ENCODE results near the gene ZDHHC14. TPM values are rescaled to one million over a fixed set of nuclear protein-coding genes. Genes with fewer than 3 reads are reported as not detected.

Gene ZDHHC14
- polyA plus RNA-seq, 1 donor (not counting 4 experiments of a cell fraction or from before 2014, with no cell fraction given) = 6.4 TPM

GRCh38 chr6:157517601-157518359 is 136.8 kb downstream of the ZDHHC14 start:
- no peaks in the 10 kb centered on the region for H3K27me3 ChIP-seq (ENCODE audit: control insufficient read depth, extremely low read depth, insufficient read depth, low read length)
- dilution Hi-C loops (cut with MboI; ENCODE audit: extremely low pct_ligation_motif_present, low sequenced_read_pairs) = no loop called here
- no peak overlapping the region for H3K4me3 ChIP-seq (ENCODE audit: control insufficient read depth in 2 of 3, extremely low read depth in 1 of 3, insufficient read depth in 2 of 3, low read depth in 1 of 3, low read length in 3 of 3)
- H3K4me1 ChIP-seq (ENCODE audit: control insufficient read depth, extremely low read depth, insufficient read depth, low read length) = peaks cover 22% of the 10 kb centered on the region
- no peak overlapping the region for H2AFZ ChIP-seq (ENCODE audit: control insufficient read depth, low read length)
- DNase-seq (ENCODE audit: low read depth, low spot score) (no peak), FAIRE-seq (no peak)
- no peak overlapping the region for H3K27ac ChIP-seq (ENCODE audit: control insufficient read depth, insufficient read depth, low read length)
- TF ChIP-seq CTCF (optimal IDR thresholded peaks at IDR 0.05 in 1 of 3, IDR thresholded peaks at IDR 0.05 in 1 of 3, conservative IDR thresholded peaks at IDR 0.05 in 1 of 3; ENCODE audit: extremely low read depth in 1 of 3, insufficient read depth in 2 of 3, low read length in 3 of 3) (no peak), EZH2 (IDR thresholded peaks at IDR 0.05; ENCODE audit: low read length) (no peak)
- no peaks in the 10 kb centered on the region for H4K20me1 ChIP-seq (ENCODE audit: control insufficient read depth, extremely low read depth, insufficient read depth, low read length)
- no peak overlapping the region for H3K9ac ChIP-seq (ENCODE audit: control insufficient read depth, extremely low read depth, insufficient read depth, low read length)
- H3K9me1 ChIP-seq (ENCODE audit: control insufficient read depth, extremely low read depth, insufficient read depth, low read length) = no peaks in the 10 kb centered on the region
- no peaks in the 10 kb centered on the region for H3K79me2 ChIP-seq (ENCODE audit: control insufficient read depth, insufficient read depth, low read length)
- H3K4me2 ChIP-seq (ENCODE audit: control insufficient read depth, extremely low read depth, insufficient read depth, low read depth, low read length) = peak overlapping the region; percentile 70
- no peaks in the 10 kb centered on the region for H3K36me3 ChIP-seq (ENCODE audit: control insufficient read depth in 2 of 2, extremely low read depth in 1 of 2, insufficient read depth in 2 of 2, low read length in 2 of 2)
- no peaks in the 10 kb centered on the region for H3K9me3 ChIP-seq (ENCODE audit: control insufficient read depth, low read depth, low read length)

- H3K9ac ChIP-seq (ENCODE audit: control insufficient read depth, extremely low read depth, insufficient read depth, low read length) = peak overlapping the region; percentile 64
- DNase-seq (ENCODE audit: low read depth, low spot score) (peak; percentile 66), FAIRE-seq (peak; percentile 83)
- dilution Hi-C loops (cut with MboI; ENCODE audit: extremely low pct_ligation_motif_present, low sequenced_read_pairs) = no loop called here
- H3K27me3 ChIP-seq (ENCODE audit: control insufficient read depth, extremely low read depth, insufficient read depth, low read length) = no peaks in the 10 kb centered on the region
- H3K9me3 ChIP-seq (ENCODE audit: control insufficient read depth, low read depth, low read length) = no peaks in the 10 kb centered on the region
- H3K4me2 ChIP-seq (ENCODE audit: control insufficient read depth, extremely low read depth, insufficient read depth, low read depth, low read length) = peak overlapping the region; percentile 70
- TF ChIP-seq EZH2 (IDR thresholded peaks at IDR 0.05; ENCODE audit: low read length) = no peak
- no peak for TF ChIP-seq CTCF (optimal IDR thresholded peaks at IDR 0.05 in 1 of 3, IDR thresholded peaks at IDR 0.05 in 1 of 3, conservative IDR thresholded peaks at IDR 0.05 in 1 of 3; ENCODE audit: extremely low read depth in 1 of 3, insufficient read depth in 2 of 3, low read length in 3 of 3)
- H3K36me3 ChIP-seq (ENCODE audit: control insufficient read depth in 2 of 2, extremely low read depth in 1 of 2, insufficient read depth in 2 of 2, low read length in 2 of 2) = no peaks in the 10 kb centered on the region
- peaks cover 22% of the 10 kb centered on the region for H3K4me1 ChIP-seq (ENCODE audit: control insufficient read depth, extremely low read depth, insufficient read depth, low read length)
- H2AFZ ChIP-seq (ENCODE audit: control insufficient read depth, low read length) = peak overlapping the region; percentile 92
- no peaks in the 10 kb centered on the region for H4K20me1 ChIP-seq (ENCODE audit: control insufficient read depth, extremely low read depth, insufficient read depth, low read length)
- peak overlapping the region; percentile 73 for H3K27ac ChIP-seq (ENCODE audit: control insufficient read depth, insufficient read depth, low read length)
- H3K9me1 ChIP-seq (ENCODE audit: control insufficient read depth, extremely low read depth, insufficient read depth, low read length) = no peaks in the 10 kb centered on the region
- H3K4me3 ChIP-seq (ENCODE audit: control insufficient read depth in 2 of 3, extremely low read depth in 1 of 3, insufficient read depth in 2 of 3, low read depth in 1 of 3, low read length in 3 of 3) = peak overlapping the region in 2 of 3 experiments; percentile 47 to 69
- no peaks in the 10 kb centered on the region for H3K79me2 ChIP-seq (ENCODE audit: control insufficient read depth, insufficient read depth, low read length)
Measured at GRCh38 chr6:157518397-157519250, 137.6 kb downstream of the ZDHHC14 start.
